ENCODE data around the gene TMEM132D.

Gene TMEM132D

DNA sequence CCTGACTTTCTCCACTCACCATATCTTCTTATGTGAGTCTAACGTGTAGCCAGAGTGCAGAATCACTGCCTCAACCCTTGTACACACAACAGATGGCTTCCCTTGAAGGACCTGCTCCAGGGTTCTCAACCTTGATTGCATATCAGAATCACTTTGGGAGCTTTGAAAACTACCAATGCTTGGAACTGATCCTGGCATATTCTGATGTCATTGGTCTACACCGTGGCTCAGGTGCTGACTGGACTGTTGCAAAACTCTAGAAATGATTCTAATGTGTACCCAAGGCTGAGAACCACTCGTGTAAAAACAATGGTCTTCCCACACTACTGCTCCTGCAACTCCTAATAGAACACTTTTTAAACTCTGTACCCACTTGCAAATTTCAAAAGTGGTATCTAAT is 18.5 kb downstream of the TMEM132D start:
- H3K9me3 Mint-ChIP-seq, result no peaks in the 10 kb centered on the region
- no peak overlapping the region for H3K4me3 Mint-ChIP-seq
- H3K36me3 Mint-ChIP-seq (ENCODE audit: low read depth), result no peaks in the 10 kb centered on the region
- H3K27ac Mint-ChIP-seq, result no peak overlapping the region
- peaks cover 7% of the 10 kb centered on the region for H3K4me1 Mint-ChIP-seq
- TF ChIP-seq, protein P1, sequence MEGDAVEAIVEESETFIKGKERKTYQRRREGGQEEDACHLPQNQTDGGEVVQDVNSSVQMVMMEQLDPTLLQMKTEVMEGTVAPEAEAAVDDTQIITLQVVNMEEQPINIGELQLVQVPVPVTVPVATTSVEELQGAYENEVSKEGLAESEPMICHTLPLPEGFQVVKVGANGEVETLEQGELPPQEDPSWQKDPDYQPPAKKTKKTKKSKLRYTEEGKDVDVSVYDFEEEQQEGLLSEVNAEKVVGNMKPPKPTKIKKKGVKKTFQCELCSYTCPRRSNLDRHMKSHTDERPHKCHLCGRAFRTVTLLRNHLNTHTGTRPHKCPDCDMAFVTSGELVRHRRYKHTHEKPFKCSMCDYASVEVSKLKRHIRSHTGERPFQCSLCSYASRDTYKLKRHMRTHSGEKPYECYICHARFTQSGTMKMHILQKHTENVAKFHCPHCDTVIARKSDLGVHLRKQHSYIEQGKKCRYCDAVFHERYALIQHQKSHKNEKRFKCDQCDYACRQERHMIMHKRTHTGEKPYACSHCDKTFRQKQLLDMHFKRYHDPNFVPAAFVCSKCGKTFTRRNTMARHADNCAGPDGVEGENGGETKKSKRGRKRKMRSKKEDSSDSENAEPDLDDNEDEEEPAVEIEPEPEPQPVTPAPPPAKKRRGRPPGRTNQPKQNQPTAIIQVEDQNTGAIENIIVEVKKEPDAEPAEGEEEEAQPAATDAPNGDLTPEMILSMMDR (IDR thresholded peaks at IDR 0.05; ENCODE audit: unreplicated experiment in 3 of 3), result no peak
- H3K27me3 Mint-ChIP-seq (ENCODE audit: low read depth), result peaks cover 4% of the 10 kb centered on the region

DNA sequence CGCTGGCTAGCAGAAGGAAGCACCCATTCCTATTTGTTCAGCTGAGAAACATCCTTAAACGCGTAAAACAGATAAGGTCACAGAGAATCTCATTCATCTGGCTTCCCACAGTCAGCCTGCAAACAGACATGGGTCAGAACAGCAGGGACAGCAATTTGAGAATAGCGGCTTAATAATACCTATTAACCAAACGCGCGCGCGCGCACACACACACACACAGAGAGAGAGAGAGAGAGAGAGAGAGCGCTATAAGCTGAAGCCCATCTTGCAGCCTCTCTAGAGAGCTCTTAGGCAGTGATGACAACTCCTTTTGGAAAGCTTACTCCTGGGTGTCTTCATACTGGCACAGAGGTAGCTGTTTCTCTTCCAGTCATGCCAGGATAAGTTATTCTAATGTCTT is 26.4 kb downstream of the TMEM132D start:
- no peak overlapping the region for H3K4me3 Mint-ChIP-seq
- H3K36me3 Mint-ChIP-seq (ENCODE audit: low read depth), result no peaks in the 10 kb centered on the region
- H3K27ac Mint-ChIP-seq, result no peak overlapping the region
- TF ChIP-seq, protein P1 (IDR thresholded peaks at IDR 0.05; ENCODE audit: unreplicated experiment in 3 of 3), result no peak
- H3K27me3 Mint-ChIP-seq (ENCODE audit: low read depth), result no peaks in the 10 kb centered on the region
- H3K9me3 Mint-ChIP-seq, result peaks cover 14% of the 10 kb centered on the region
- H3K4me1 Mint-ChIP-seq, result no peaks in the 10 kb centered on the region

DNA sequence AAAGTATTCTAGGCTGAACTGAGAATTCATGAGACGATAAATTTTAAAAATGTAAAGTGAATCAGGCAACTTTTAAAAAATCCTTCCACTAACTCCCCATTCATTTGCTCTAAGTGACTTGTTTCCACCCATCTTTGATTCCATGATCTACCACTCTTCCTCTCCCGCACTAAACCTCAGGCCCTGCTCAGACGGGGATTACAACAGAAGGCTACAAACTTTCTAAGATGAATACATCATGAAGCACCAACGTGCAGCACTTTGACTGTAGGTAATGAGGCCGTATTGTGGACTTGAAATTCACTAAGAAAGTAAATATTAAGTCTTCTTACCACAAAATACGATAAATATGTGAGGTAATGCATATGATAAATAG is 30.0 kb downstream of the TMEM132D start:
- no peaks in the 10 kb centered on the region for H3K36me3 Mint-ChIP-seq (ENCODE audit: low read depth)
- no peaks in the 10 kb centered on the region for H3K27me3 Mint-ChIP-seq (ENCODE audit: low read depth)
- no peak overlapping the region for H3K27ac Mint-ChIP-seq
- no peaks in the 10 kb centered on the region for H3K4me1 Mint-ChIP-seq
- H3K9me3 Mint-ChIP-seq, result peaks cover 4% of the 10 kb centered on the region
- no peak overlapping the region for H3K4me3 Mint-ChIP-seq
- TF ChIP-seq, protein P1 (IDR thresholded peaks at IDR 0.05; ENCODE audit: unreplicated experiment in 3 of 3), result no peak

DNA sequence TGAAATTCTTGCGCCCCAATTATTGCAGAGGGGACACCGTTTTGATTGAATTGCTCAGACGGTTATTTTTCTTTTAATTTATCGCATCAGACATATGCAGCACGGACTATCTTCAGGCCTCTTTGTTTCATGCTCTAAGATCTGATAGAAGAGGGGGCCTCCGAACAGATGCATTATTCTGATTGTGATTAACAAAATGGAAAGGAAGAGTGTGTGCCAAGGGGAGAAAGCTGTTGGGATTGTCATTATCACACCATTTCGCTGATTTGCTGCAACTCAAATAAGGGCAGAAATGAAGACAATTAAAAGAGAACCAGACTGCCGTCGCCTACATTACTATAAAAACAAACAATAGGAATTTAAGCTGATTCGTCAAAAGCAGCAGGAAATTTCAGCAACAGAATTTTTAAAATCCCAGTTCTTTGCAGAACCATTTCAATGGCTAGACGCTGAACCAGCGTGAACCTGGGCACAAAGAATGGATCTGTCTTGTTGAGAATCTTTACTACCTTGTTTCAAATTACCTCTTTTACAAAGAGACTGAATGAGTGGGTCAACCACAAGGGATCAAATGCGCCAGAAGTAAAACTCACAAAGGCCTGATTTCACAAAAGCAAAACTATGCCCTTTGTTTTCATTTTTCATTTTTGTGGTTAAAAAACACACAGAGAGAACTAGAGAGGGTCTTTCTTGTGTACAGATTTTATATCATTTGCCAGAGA is 30.6 kb downstream of the TMEM132D start:
- Mint-ChIP-seq H3K4me1 (no peaks in the 10 kb centered on the region), H3K27ac (no peak overlapping the region), H3K36me3 (ENCODE audit: low read depth) (no peaks in the 10 kb centered on the region), H3K4me3 (no peak overlapping the region), H3K9me3 (peaks cover 3% of the 10 kb centered on the region), H3K27me3 (ENCODE audit: low read depth) (no peaks in the 10 kb centered on the region)
- TF ChIP-seq, protein P1 (IDR thresholded peaks at IDR 0.05; ENCODE audit: unreplicated experiment in 3 of 3), result no peak

DNA sequence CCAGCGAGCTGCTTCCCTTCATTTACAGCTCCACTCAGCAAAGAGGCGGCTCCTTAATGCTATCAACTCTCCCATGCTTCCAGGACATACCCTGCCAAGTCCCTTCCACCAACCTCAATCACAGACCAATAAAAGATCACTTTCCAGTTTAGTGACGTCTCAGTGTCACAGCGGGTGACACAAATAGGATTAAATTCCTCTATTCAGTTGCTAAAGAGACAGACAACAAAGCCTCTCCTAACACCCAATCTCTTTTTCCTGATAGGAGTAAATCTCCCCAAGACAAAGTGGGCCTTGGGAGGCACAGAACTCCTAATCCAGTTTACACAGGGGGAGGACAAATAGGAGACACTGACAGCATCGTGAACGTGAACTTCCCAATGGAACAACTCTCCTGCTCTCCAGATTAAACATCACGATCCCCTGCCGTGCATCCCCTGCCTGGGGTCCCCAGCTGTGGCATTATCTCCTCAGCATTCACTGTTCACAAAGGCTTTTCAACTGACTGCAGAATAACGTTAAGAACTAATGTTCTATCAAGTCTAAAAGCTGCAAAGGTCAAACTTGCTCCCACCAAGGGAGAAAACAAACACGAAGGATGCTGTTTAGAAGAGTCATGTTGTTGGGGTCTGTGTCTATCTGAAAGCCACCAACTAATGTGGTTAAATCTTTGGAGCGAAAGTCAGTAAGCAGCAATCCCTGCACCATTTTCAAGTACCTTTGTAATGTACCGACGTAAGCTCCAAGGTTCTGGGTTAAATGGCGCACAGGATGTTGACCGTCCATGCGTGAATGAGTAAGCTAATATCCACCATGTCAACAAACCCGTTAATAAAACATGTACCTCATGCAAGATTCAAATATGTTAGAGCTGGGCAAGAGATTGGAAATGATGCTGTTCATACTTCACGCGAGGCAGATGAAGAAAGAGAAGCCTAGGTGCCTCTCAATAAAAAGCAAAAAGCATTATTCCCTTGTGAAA is 31.5 kb downstream of the TMEM132D start:
- Mint-ChIP-seq H3K27me3 (ENCODE audit: low read depth) (no peaks in the 10 kb centered on the region), H3K4me1 (no peaks in the 10 kb centered on the region), H3K36me3 (ENCODE audit: low read depth) (no peaks in the 10 kb centered on the region), H3K4me3 (no peak overlapping the region), H3K27ac (no peak overlapping the region), H3K9me3 (peaks cover 3% of the 10 kb centered on the region)
- TF ChIP-seq, protein P1 (IDR thresholded peaks at IDR 0.05; ENCODE audit: unreplicated experiment in 3 of 3), result no peak

All from nephron (organoid).